SHP77 treated with DMSO at 0.1 percent for 48 hours (cell line): ENCODE data around the gene ZNF202.
"Not testable (repeated sequence)": the region's sequence is repeated elsewhere in the genome, so short reads cannot be mapped to it uniquely, and the experiment has no call there.

Experiments used
- DNase-seq: peaks from one replicate; lab custom pipeline; 2025; lab: John Stamatoyannopoulos, UW

Gene ZNF202

GRCh38 chr11:123740787-123741158 lies 687 bp downstream of the ZNF202 start:
- no peak for DNase-seq

DNA sequence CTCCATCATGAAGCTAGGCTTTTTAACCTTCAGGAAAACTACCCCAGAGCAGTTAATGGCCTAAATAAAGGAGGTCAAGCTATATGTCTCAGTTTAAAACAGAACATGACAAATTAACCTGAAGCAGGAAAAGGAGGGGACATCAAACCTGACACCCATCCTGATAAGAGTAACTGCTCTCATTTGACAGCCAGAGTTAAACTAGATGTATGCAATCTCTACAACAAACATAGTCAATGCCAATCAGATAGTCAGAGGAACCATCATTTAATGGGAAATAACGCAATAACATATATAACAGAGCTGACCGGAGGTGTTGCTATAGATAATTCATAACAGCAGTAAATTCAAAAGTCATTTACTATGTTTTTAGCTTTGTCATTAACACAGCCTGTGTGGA lies 3.1 kb downstream of the ZNF202 start:
- DNase-seq, result no peak

DNA sequence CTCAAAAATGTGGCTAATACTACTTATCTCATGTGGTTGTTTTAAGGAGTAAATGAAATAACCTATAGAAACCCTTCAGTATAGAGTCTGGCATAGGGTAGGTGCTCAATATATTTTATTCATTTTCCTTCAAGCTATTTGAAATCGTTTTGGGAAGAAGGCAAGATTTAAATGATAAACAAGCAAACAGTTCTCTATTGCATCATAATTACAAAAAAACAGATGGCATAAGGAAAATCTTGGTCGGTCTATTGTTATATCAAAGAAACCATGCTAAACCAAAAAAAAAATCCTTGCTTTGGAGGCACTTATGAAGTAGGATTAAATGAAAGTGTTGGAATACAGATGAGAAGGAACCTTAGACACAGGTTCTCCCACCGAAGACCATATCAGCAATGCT lies 4.7 kb downstream of the ZNF202 start:
- no peak for DNase-seq

GRCh38 chr11:123729602-123730001 lies 11.9 kb downstream of the ZNF202 start:
- DNase-seq, result no peak

GRCh38 chr11:123725995-123726655 lies 15.3 kb downstream of the ZNF202 start:
- DNase-seq, result no peak

DNA sequence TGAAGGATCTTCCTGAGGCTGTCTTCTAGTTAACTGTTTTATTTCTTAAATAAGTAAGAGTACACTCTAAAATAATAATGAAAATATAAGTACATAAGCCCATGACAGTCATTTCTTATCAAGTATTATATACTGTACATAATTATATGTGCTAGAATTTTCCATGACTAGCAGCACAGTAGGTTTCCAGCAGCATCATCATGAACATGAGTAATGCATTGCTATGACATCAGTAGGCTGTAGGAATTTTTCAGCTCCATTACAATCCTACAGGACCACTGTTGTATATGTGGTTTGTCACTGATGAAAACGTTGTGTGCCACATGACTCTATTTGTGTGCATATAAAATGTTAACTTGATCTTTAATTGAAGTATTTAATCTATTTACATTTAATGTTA lies 22.0 kb downstream of the ZNF202 start:
- DNase-seq, result no peak

GRCh38 chr11:123718469-123718868 lies 23.0 kb downstream of the ZNF202 start:
- no peak for DNase-seq

DNA sequence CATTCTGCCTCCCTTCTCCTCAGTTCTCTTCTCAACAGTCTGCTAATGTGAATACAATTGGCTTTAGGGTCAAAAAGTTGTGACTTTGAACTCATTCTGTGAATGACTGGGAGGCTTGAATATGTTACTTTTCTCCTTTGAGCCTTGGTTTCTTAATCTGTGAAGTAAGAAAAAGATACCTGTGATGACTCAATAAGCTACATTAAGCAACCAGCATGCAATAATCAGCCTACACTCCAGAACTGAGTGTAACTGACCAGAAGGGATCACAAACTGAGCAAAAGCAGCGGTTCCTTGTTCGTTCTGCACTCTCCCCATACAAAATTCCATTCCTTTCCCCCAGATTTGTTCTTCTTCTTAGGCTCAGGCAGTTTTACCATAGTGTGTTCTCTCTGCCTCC lies 23.4 kb downstream of the ZNF202 start:
- no peak for DNase-seq

DNA sequence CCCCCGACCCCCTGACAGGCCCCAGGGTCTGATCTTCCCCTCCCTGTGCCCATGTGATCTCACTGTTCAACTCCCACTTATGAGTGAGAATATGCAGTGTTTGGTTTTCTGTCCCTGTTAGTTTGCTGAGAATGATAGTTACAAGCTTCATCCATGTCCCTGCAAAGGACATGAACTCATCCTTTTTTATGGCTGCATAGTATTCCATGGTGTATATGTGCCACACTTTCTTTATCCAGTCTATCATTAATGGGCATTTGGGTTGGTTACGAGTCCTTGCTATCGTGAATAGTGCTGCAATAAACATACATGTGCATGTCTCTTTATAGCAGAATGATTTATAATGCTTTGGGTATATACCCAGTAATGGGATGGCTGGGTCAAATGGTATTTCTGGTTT lies 28.8 kb downstream of the ZNF202 start:
- DNase-seq, result not testable (repeated sequence)

GRCh38 chr11:123707606-123708205 lies 33.8 kb downstream of the ZNF202 start:
- no peak for DNase-seq

- no peak for DNase-seq
Measured at GRCh38 chr11:123707206-123707605, 34.3 kb downstream of the ZNF202 start.

DNA sequence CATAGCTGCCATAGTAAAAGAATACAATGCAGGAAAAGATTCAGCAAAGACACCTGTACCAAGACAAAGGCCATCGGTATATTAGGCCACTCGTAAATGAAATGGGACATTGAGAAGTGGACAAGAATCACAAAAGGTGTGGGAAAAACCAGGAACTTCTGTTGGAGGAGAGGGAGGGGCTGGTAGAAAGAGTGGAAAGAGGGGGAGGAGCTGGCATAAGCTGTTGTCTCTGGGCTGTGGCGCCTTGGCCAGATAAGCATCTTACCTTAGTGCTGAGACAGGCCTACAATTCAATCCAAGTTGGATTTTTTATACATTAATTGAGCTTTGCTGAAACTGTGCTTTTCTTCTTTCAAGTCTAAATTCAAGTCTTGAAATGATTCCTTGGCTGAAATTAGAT lies 37.1 kb downstream of the ZNF202 start:
- no peak for DNase-seq

- no peak for DNase-seq
Measured at GRCh38 chr11:123702696-123703095, 38.8 kb downstream of the ZNF202 start.

- no peak for DNase-seq
Measured at GRCh38 chr11:123702139-123702538, 39.3 kb downstream of the ZNF202 start.

DNA sequence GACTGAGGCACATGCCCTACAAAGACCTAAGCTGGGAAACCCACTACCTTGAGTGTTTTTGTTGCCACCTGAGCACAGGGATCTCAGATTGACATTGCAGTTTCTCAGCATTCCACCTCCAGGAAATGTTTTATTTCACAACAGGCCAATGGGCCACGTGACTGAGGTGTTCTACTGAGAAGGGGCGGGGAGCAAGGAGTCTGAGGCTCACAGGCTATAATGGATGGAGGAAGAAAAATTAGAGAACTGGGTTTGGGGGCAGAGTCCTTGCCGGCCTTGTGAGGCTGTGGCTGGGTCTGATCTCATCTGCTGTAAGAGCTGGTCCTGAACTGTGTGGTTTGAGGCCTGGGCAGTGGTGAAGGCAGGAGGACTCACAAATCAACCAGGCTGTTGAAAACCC lies 40.7 kb downstream of the ZNF202 start:
- DNase-seq, result no peak

DNA sequence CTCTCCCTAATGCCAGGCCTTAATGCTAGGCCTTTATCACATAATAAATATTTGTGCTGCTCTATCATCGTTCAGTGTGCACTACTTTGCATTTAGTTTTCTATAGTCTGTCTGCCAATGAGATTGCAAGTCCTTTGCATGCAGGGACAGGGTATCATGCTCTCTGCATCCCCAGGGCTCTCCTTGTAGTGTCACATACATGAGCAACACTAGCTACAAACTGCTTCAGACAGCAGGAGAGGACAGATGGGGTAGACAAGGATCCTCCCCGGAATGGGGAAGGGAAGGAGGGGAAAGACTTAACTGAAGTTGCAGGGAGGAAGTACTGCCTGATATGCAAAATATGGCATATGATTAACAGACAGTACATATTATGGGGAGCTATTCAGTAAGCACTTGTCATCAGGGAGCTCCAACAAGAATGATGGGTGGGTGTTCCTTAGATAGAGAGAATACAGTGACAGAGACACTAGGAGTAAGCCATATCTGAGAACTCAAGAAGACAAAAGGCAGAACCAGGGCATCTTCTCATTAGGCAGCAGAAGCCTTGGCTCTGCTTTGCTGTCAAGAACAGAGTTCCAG lies 42.8 kb downstream of the ZNF202 start:
- DNase-seq, result no peak

DNA sequence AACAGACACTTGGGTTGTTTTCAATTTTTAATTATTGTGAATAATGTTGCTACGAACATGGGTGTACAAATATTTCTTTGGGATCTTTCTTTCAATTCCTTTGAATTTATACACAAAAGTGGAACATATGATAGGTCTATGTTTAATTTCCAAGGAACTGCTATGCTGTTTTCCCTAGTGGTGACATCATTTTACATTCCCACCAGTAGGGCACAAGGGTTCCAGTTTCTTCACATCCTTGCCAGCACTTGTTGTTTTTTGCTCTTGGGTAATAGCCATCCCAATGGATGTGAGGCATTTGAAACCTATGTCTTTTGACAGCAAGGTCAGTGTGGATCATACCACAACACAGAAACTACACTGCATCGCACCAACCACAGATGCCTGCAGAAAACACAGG lies 45.3 kb downstream of the ZNF202 start:
- no peak for DNase-seq

GRCh38 chr11:123695231-123695630 lies 46.2 kb downstream of the ZNF202 start:
- DNase-seq, result no peak

GRCh38 chr11:123694551-123694950 lies 46.9 kb downstream of the ZNF202 start:
- DNase-seq, result no peak

DNA sequence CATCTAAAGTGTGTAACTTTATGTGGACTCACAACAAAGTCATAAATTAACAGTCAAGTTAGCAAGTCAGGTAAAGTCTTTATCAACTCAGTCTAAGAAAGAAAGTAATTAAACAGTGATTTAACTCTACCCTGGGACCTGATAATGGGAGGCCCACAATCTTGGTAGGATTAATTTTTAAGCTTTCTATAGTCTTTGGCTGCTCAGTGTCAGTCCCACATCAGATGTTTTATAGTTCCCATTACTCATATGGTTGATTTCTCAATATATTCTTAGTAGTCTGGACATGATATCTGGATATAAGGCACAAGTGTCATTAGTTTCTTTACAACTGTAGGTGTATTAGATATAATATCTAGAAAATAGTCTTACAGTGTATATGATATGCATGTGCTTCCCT lies 48.5 kb downstream of the ZNF202 start:
- no peak for DNase-seq

GRCh38 chr11:123690485-123690884 lies 51.0 kb downstream of the ZNF202 start:
- DNase-seq, result no peak

GRCh38 chr11:123684601-123685000 lies 56.9 kb downstream of the ZNF202 start:
- no peak for DNase-seq

DNA sequence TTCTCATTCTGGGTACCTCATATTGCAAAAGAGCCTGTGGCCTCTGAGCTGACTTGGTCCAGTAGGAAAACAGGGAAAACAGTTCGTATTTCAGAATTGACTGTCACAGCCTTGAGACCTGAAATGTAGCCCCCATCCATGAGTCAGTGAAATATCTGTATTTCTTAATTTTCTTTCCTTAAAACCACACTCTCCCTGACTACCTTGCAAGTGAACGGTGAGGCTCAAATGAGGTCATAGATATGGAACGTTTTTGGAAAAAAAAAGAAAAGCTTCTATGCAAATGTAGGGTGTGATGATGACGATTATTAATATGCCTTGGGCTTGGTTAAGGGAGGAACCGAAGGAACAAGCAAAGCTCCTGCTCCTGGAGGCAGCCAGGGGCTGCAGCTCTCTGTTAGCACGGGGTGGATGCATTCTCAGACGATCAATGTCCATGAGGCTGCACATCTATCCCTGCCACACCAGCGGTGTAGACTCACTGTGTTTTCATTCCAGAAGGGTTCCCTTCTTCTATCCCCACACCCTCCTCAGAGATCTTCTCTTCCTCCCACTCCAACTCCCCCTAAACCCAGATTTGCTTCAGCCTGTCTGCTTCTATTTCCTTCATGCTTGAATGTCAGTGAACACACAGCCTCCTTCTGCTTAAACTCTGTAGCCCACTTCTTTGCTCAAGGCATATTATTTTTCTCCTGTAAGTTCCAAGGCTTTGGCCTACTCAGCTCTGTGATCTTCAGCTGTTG lies 57.9 kb downstream of the ZNF202 start:
- no peak for DNase-seq
